HG03354 (cell line): ENCODE results near the gene TULP3.
A peak's percentile ranks its signal among the peaks of the same experiment; 100 is the strongest.

Source experiments
- ATAC-seq: cut with Tn5 transposase; IDR thresholded peaks from one replicate; pipeline ENCODE4 v1.9.1; 2021; ENCODE audit warnings: mild to moderate bottlenecking; ENCODE audit not compliant: unreplicated experiment, poor library complexity, severe bottlenecking

Gene TULP3

DNA sequence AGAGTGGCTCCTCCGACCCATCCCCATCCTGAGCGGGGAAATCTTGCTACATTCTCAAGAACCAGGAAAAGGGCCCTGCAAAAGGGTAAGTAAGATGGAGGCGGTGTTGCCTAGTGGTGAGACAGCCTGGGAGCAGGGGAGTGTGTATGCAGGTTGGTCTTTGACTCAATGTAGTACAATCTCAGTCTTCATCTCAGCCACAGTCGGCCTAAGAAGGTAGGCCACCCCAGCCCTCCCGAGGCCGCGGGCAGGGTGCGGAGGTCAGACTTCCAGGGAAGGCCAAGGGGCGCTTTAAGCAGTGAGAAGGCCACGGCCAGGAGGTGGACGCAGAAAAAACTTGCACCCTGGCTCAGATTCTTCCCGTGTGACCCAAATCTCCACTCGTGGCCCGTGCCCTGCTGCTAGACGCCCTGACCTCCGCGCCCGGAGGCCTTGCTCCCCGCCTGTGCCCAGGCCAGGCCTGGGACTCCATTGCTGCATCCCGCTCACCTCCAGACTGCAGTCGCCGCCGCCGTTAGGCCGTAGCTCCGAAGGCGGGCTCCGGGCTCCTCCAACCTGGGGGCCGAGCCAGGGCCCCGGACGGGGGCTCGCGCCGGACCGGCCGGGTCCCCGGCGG lies 14.2 kb upstream of the TULP3 start:
- peak; percentile 42 for ATAC-seq

DNA sequence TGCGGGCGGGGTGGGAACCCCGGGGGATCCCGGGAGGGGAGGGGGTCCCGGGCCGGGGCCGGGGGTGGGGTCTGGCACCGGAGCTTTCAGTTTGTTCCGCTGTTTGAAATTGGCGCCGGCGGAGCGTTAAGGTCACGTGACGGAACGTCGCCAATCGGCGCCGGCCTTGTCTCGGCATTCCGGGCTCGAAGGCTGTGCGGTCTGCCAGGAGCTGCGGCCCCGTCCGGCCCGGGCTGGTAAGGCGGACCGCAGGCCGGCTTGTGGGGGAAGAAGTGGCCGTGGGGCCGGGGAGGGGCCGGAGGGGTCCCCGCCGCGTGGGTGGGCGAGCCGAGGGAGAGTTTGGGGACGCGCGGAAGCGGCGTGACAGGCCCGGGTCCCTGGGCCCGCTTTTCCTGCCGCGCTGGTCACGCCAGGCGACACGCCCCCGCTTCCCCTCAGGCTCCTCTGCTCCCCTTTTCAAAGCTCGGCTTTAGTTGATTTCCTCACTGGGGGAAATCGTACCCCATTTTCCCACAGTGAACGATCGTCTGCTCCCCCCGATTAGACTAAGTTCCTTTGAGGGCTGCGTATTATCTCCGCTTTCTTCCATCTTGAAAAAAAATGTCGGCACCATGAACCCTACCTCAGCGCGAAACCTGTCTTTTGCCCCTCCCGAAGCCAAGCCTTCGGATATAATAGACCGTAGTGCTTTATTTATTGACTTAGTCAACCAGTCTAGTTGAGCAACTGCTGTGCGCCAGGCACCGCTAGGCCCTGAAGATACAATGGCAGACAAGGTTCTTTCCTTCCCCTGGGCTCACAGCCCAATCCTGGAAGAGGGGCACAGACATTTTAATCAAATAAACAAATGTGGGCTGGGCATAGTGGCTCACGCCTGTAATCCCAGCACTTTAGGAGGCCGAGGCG lies 13.4 kb upstream of the TULP3 start, which contains the start of the genes FOXM1 and RHNO1:
TSS of gene FOXM1 (minus strand) at position 128 of the 906 bp plus-strand sequence. CDS start 2,696 bp downstream, outside the sequence.
TSS of gene RHNO1 (plus strand) at position 177 of the 906 bp plus-strand sequence. CDS start 8,144 bp downstream, outside the sequence.
- peak; percentile 78 for ATAC-seq

DNA sequence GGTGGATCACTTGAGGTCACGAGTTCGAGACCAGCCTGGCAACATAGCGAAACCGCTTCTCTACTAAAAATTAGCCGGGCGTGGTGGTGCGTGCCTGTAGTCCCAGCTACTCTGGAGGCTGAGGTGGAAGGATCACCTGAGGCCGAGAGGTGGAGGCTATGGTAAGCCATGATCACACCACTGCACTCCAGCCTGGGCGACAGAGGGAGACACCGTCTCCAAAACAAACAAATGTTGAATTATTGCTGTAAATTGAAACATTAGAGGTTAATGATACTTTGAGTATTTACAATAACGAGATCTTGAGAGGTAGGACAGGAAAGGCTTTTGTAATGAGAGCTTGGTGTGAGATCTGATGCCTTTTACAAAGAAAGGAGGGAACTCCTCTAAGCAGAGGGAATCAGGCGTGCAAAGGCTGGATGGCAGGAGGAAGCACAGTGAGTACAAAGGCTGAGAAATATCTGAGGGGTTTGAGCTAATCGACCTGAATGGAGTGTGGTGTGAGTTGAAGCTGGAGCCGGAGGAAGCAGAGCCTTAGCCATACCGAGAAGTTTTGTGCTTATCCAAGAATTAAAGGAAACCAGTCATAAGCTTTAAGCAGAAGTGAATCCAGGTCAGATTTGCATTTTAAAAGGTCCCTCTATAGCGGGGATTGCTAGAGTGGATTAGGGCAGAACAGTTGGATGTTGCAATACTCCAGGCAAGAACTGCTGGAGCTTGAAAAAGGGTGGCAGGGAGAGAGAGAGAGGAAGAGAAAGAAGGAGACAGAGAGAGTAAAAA lies 12.5 kb upstream of the TULP3 start:
- no peak for ATAC-seq

DNA sequence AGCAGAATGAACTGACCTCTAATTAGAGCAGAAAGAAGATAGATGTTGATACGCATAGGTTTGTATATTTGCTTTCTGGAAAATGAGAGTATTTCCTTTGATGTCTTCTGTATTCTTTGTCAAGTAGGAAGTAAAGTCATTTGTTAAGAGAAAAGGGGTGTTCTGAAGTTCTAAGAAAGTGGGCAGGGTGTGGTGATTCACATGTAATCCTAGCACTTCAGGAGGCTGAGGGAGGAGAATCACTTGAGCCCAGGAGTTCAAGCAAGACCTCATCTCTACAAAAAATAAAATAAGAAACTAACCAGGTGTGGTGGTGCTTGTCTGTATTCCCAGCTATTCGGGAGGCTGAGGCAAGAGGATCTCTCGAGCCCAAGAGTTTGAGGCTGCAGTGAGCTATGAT lies 10.8 kb upstream of the TULP3 start:
- no peak for ATAC-seq

DNA sequence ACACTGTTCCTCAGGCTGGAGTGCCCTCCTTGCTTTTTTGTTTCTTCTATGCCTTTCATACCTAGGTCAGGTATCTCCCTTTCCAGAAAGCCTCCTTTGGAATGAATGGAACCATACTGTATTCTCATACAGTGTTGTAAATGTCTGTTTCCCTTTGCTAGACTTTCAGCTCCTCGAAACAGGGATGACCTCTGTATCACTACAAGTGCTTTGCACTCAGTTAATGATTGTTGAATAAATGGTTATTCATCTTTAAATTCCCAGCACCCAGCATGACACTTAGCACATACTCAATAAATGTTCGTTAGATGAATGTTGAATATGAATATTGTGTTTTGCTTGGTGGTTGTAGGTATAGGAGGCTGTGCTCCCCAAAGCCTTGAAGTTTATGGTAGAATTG lies 5.9 kb upstream of the TULP3 start:
- ATAC-seq = no peak

DNA sequence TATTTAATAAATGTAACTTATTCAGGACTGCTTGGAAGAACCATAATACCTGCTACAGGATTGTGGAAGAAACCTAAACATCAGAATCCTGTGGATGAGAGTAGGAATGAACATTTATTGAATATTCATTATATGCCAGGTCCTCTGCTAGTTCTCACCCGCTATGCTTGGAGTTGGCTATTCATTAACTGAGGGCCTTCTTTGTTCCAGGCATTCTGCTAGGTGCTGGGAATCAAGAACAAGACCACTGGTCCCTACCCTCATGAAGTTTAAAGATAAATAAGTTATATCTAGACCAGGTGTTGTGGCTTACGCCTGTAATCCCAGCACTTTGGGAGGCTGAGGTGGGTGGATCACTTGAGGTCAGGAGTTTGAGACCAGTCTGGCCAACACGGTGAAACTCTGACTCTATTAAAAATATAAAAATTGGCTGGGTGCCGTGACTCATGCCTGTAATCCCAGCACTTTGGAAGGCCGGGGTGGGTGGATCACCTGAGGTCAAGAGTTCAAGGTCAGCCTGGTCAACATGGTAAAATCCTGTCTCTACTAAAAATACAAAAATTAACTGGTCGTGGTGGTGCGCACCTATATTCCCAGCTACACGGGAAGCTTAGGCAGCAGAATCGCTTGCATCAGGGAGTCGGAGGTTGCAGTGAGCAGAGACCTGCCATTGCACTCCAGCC lies 3.8 kb upstream of the TULP3 start:
- ATAC-seq = no peak

DNA sequence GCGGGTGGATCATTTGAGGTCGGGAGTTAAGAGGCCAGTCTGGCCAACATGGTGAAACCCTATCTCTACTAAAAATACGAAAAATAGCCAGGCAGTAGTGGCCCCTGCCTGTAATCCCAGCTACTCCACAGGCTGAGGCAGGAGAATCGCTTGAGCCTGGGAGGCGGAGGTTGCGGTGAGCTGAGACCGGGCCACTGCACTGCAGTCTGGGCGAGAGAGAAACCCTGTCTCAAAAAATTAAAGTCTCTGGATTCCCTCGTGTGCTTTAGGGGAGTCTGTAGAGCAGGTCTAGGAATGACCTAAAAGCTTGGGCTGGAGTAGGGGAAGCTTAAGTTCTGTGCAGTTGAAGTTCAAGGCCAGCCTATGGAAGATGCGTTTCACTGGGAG lies 697 bp upstream of the TULP3 start:
- ATAC-seq = no peak

DNA sequence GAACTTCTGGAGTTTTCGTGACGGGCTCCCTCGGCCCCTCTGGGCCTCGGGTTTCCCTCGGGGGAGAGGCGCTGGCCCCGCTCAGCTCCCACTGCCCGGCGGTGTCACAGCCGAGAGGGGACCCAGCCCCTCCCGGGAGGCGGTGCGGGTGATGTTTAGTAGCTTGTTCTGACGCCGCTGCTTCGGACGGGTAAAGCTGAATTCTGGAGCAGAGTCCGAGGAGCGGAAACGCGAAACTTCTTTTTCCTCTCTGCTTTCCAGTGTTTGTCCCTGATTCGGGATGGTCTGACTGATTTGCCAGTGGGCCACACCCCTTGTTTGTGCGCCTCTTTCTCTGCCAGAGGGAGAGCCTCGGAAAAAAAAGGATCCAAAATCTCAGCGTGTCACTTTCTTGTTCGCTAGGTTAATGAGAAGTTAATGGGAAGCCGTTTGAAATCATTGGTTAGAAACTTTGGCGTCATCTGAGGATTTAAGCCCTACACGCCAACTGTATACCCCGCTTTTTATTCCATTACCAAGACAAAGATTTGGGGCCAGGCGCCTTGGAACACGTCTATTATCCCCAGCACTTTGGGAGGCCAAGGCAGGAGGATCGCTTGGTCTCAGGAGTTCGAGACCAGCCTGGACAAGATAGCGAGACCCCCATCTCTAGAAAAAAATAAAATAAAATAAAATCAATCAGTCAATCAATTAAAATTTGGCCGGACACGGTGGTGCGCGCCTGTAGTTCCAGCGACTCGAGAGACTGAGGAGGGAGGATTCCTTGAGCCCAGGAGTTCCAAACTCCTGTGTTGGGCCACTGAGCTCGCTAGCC lies 756 bp downstream of the TULP3 start:
- peak; percentile 26 for ATAC-seq

DNA sequence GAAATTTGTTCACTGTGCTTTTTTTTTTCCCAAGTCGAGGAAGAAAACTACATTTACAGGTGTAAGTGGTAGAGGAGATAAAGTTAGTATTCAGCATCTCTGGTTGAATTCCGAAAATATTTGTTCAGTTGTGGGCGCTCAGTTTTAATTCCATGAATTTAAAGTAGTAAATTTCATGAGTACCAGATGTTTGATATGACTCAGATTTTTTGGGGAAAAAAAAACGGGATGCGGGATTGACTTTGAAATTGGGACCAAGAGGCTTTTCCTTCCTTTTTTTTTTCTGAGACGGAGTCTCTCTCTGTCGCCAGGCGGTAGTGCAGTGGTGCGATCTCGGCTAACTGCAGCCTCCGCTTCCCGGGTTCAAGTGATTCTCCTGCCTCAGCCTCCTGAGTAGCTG lies 1.6 kb downstream of the TULP3 start:
- no peak for ATAC-seq

DNA sequence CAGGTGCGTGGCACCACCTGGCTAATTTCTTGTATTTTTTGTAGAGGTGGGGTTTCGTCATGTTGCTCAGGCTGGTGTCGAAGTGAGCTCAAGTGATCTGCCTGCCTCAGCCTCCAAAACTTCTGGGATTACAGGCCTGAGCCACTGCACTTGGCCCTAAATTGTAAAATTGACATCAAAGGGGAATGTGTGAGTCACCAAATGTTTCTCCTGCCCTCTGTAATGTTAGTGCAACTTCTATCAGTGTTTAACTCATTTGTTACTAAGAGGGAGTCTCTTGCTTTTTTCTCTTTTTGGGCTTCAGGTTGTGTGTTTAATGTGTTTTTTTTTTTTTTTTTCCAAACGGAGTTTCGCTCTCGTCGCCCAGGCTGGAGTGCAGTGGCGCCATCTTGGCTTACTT lies 2.3 kb downstream of the TULP3 start:
- no peak for ATAC-seq

DNA sequence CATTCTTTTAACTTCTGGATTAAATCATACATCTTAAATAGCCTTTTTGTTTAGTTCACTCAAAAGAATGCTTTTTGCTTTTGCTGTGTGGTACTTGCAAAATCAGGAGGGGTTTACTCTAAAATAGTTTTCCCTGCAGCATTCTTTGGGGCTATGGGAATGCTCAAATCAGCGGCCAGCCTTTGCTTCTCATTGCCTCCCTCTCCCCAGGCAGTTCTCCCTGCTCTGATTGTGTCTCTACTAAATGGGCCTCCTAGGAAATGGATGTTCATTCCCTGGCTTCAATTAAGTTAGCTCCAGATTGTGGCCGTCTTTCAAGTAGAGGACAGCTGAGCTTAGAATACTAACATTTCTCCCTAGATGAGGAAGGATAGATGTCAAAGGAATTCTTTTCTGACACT lies 4.4 kb downstream of the TULP3 start:
- ATAC-seq = no peak

DNA sequence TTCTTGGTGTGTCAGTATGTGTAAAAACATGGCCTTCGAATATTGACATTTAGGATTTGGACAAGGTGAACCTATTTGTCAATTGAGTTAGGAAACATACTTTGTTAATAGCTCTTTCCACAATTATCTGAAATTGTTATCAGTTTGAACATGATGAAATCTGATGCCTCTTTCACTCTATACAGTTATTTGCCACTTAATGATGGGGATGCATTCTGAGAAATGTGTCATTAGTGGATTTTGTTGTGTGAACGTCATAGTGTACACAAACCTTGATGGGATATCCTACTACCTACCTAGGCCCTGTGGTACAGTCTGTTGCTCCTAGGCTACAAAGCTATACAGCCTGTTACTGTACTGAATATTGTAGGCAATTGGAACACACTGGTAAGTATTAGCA lies 4.8 kb downstream of the TULP3 start:
- ATAC-seq = no peak

DNA sequence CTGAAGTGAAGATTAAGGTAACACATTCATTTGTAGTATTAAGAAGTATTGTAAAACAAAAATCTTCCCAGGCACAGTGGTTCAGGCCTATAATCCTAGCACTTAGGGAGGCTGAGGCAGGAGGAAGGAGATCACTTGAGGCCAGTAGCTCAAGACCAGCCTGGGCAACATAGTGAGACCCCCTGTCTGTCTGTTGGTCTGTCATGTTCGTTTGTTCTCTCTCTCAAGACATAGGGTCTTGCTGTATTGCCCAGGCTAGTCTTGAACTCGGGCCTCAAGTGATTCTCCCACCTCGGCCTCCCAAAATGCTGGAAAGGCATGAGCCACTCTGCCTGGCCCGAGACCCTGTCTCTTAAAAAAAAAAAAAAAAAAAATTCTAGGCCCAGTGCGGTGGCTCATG lies 6.7 kb downstream of the TULP3 start:
- ATAC-seq = no peak

DNA sequence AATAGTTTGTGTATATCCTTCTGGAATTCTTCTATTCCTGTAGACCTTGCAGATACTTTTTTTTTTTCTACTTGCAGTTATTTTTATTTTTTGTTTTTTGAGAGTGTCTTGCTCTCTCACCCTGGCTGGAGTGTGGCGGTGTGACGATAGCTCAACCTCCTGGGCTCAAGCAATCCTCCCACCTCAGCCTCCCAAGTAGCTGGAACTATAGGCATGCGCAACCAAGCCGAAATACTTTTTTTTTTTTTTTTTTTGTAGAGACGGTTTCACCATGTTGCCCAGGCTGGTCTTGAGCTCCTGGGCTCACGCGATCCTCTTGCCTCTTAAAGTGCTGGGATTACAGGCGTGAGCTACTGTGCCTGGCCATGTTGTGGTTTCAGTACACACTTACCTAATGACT lies 10.0 kb downstream of the TULP3 start:
- ATAC-seq = no peak

DNA sequence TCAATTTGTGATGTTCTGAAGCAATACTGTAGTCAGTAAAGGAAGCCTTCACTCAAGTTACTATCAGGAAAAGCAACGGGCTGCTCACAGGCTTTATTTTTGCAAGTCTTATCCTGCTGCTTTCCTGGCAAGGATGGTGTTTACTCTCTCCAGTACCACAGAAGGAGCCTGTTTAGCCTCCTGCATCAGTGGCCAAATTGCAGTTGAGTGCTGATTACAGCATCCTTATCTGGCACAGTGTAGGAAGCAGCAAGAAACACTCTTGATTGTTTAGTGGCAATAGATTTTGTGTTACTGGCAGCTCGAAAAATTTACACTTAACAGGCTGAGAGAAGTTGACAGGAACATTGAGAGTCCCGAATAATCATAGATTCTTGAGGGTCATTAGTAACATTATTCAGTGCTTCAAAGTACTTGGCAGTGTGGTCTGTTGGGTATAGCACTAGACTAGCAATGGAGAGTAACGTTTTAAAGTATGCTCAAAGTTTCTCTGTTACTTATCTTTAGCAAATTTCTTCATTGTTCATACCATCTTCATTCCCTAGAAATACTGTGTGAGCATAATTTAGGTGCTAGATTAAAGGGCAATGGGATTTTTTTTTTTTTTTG lies 11.7 kb downstream of the TULP3 start:
- no peak for ATAC-seq

DNA sequence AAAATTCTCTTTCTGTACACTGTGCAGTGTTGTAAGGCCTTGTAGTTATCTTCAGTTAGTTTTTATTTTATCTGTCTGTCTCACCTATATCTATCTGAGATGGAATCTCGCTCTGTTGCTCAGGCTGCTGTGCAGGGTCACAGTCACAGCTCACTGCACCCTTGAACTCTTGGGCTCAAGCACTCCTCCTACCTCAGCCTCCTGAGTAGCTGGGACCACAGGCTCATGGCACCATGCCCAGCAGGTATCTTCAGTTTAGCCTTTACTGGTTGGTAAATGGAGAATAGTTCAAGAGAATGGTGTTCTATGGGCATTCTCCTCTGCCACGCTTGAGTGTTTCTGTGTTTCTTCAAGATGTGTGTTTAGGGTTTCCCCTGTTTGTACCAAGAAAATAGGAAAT lies 13.6 kb downstream of the TULP3 start:
- no peak for ATAC-seq

DNA sequence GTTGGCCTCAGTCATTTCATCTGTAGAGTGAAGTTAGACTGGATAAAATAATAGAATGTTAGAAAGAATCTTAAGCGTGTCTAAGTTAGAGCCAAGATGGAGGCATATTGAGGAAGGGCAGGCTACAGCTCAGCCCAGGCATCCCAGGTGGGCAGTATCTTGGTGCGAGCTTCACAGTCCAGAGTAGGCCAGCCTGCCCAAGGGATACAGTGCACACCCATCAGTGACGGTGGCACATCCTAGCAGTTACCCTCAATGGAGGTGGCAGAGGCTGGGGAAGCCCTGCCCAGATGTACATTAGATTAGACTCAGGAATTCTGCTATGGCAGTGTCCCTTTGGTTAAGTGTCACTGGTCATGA lies 21.5 kb downstream of the TULP3 start:
- ATAC-seq = no peak

DNA sequence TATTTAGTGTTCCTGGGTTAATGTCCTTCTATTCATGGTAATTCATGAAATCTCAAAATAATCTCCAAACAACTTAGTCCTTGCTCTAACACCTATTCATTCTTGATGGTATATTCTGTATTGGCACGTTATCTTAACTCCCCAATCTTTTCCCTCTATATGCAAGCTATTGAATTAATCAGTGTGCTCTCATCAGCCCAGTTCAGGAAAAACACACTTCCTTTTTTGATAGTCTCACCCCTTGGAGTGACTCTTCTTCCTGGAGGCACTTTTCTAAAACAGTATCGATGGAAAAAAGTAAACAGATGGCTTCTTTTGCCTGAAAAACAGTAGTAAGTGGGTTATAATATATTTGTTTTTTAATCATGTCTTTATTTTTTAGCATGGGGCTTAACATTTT lies 28.6 kb downstream of the TULP3 start:
- ATAC-seq = no peak

DNA sequence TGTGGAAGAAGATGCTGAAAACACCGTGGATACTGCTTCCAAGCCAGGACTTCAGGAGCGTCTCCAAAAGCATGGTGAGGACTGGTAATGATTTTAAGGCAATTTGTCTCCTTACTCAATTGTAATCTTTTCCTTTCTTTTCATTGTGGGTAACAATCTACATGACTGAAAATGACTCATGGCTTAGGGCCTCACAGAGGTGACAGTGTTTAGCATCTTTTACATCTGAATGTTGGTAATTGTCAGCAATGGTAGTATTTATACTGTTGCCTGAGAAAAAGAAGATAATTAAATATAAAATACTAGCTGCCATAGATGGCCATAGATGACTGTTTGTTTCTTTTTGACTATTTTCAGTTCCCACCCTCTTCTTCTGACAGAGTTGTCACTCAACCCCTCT lies 31.6 kb downstream of the TULP3 start:
- no peak for ATAC-seq
